HL-60 (cell line): Measurements from ENCODE around the gene HORMAD2.
A peak's percentile ranks its signal among the peaks of the same experiment; 100 is the strongest.

Experiments
- DNase-seq, 2 experiments: peaks; one replicate each; pipeline ENCODE4 v3.0.0-alpha.2; 2010 to 2020; ENCODE audit warnings: low read depth in 1 of 2, low spot score in 1 of 2
- H3K27ac ChIP-seq: fragments of 250-450 bp; sonication (Bioruptor Pico); replicated peaks from 2 replicates; pipeline ENCODE4 v1.5.1; 2020; ENCODE audit warnings: mild to moderate bottlenecking, moderate library complexity
- H3K27me3 ChIP-seq: fragments of 250-450 bp; sonication (Bioruptor Pico); 2 replicates; pipeline ENCODE4 v1.5.1; 2021; ENCODE audit warnings: mild to moderate bottlenecking, moderate library complexity; ENCODE audit not compliant: insufficient read depth, poor library complexity, severe bottlenecking
- H3K4me3 ChIP-seq: replicated peaks from 2 replicates; pipeline ENCODE4 v1.5.1; 2011; ENCODE audit warnings: mild to moderate bottlenecking, control low read depth, low read length; ENCODE audit not compliant: insufficient read depth
- CTCF ChIP-seq: IDR thresholded peaks from one replicate; pipeline ENCODE4 v1.5.1; 2011; ENCODE audit warnings: low read length, control low read depth, inconsistent platforms; ENCODE audit not compliant: insufficient read depth
- GABPA ChIP-seq: IDR thresholded peaks from 2 replicates; pipeline ENCODE4 v1.6.1; 2012; ENCODE audit warnings: low read depth
- POLR2AphosphoS5 ChIP-seq: IDR thresholded peaks from 2 replicates; pipeline ENCODE4 v1.6.1; 2012; ENCODE audit warnings: low read depth
- REST ChIP-seq: IDR thresholded peaks from 2 replicates; pipeline ENCODE4 v1.6.1; 2012; ENCODE audit warnings: low read depth; ENCODE audit not compliant: insufficient replicate concordance
- SPI1 ChIP-seq: IDR thresholded peaks from 2 replicates; pipeline ENCODE4 v1.6.1; 2012; ENCODE audit warnings: low read depth, mild to moderate bottlenecking, borderline replicate concordance

The HORMAD2 gene

DNA sequence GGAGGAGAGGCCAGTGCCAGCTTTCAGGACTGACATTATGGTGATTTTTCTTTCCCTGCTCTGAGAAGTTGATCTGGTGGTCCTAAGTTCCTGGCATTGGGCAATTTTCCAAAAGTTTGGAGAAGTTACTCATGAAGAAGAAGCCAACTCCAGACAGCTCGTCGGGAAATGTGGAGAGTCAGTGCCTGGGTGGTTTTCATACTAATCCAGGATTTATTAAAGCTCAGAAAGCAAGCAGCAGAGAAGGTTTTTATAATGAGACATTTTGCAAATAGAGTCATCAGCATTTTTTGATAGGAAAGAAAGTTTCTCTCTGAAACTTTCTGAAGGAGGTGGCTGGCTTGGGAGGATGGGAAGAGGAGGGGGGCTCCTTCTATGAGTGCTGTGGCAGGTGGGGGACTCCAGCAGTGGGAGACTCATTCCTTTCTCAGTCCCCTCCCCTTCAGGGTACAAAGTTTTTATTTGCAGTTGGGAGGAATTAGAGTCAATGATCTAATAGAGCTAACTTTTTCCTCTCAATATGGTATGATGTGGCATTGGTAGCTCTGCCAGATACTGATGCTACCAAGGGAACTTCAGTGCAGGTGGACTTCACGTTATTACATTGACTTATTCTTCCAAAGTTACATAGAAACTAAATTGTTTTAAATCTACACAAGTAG, 110.9 kb downstream of the HORMAD2 start:
- H3K4me3 ChIP-seq = no peak overlapping the region
- no peak overlapping the region for H3K27ac ChIP-seq
- no peaks in the 10 kb centered on the region for H3K27me3 ChIP-seq
- DNase-seq = no peak
- TF ChIP-seq REST (no peak), CTCF (no peak), SPI1 (no peak), POLR2AphosphoS5 (no peak), GABPA (no peak)

GRCh38 chr22:30192427-30192826, 112.2 kb downstream of the HORMAD2 start:
- no peak for DNase-seq
- Histone ChIP-seq H3K4me3 (no peak overlapping the region), H3K27ac (peak overlapping the region; percentile 79), H3K27me3 (no peaks in the 10 kb centered on the region)
- TF ChIP-seq CTCF = no peak
- no peak for TF ChIP-seq REST
- TF ChIP-seq POLR2AphosphoS5 = no peak
- peak; percentile 95 for TF ChIP-seq SPI1
- no peak for TF ChIP-seq GABPA

DNA sequence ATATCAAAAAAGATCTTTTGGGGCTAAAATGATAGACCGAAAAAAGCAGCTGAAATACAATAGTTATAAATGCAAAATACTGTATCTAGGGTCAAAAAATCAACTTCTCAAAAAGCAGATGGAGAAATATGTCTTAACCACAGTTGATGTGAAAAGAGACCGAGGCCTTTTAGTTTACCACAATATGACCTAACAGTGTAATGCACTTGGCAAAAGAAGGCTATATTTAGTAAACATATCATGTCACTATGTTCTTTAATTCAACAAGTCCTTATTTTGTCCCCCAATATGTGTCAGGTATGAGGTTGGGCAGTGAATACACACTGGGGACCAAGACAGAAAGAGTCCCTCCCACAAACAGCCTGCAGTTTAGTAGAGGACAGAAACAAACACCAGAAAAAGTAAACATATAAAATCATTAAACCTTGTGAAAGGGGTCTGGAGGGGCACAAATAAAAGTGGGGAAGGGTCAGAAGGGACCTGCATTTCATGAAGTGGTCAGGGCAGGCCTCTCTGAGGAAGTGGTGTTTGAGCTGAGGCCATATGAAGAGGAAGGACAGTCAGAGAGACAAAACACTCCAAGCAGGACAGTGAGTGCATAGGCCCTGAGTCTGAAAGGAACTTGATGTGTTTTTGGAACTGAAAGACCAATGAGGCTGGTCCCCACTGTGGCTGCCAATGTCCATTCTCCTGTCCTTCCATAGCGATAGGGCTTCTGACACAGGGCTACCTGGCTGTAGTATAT, 112.9 kb downstream of the HORMAD2 start:
- H3K27ac ChIP-seq = peak overlapping the region; percentile 79
- peak in 1 of 2 experiments; percentile 49 for DNase-seq

More for the DNA sequence above, 112.9 kb downstream of the HORMAD2 start:
- no peak for TF ChIP-seq POLR2AphosphoS5
- no peak for TF ChIP-seq REST
- no peak; the same call in 1 of the 2 replicates for TF ChIP-seq SPI1
- no peak for TF ChIP-seq GABPA
- no peak for TF ChIP-seq CTCF
- Histone ChIP-seq H3K27me3 (no peaks in the 10 kb centered on the region), H3K4me3 (no peak overlapping the region)
